ENCODE measurements around the gene ADORA2A. TPM values are rescaled to one million over a fixed set of nuclear protein-coding genes. Genes with fewer than 3 reads are reported as not detected.
"Not testable (repeated sequence)": the region's sequence is repeated elsewhere in the genome, so short reads cannot be mapped to it uniquely, and the experiment has no call there.

ADORA2A gene
- total RNA-seq, 1 donor from 2014 or later: 6.4 TPM

- no peaks in the 10 kb centered on the region for H3K9me3 Mint-ChIP-seq (ENCODE audit: low read depth)
- no peak for DNase-seq (ENCODE audit: low spot score, unreplicated experiment)
- no peak for TF ChIP-seq CTCF (IDR thresholded peaks at IDR 0.05; ENCODE audit: unreplicated experiment)
- peaks cover 59% of the 10 kb centered on the region for H3K27me3 Mint-ChIP-seq
- H3K4me3 Mint-ChIP-seq (ENCODE audit: low read depth): no peak overlapping the region
- no peaks in the 10 kb centered on the region for H3K36me3 Mint-ChIP-seq (ENCODE audit: insufficient read depth)
- H3K27ac Mint-ChIP-seq: no peak overlapping the region
- H3K4me1 Mint-ChIP-seq (ENCODE audit: low read depth): peaks cover 7% of the 10 kb centered on the region
These were observed 57.8 kb downstream of the ADORA2A start for GRCh38 chr22:24485170-24485569.

GRCh38 chr22:24485608-24486007, 58.2 kb downstream of the ADORA2A start:
- H3K27me3 Mint-ChIP-seq: peaks cover 58% of the 10 kb centered on the region
- no peak overlapping the region for H3K4me3 Mint-ChIP-seq (ENCODE audit: low read depth)
- DNase-seq (ENCODE audit: low spot score, unreplicated experiment): no peak
- H3K36me3 Mint-ChIP-seq (ENCODE audit: insufficient read depth): no peaks in the 10 kb centered on the region
- H3K4me1 Mint-ChIP-seq (ENCODE audit: low read depth): peaks cover 7% of the 10 kb centered on the region
- TF ChIP-seq CTCF (IDR thresholded peaks at IDR 0.05; ENCODE audit: unreplicated experiment): no peak
- no peaks in the 10 kb centered on the region for H3K9me3 Mint-ChIP-seq (ENCODE audit: low read depth)
- no peak overlapping the region for H3K27ac Mint-ChIP-seq

- peaks cover 53% of the 10 kb centered on the region for H3K27me3 Mint-ChIP-seq
- TF ChIP-seq CTCF (IDR thresholded peaks at IDR 0.05; ENCODE audit: unreplicated experiment): no peak
- no peaks in the 10 kb centered on the region for H3K36me3 Mint-ChIP-seq (ENCODE audit: insufficient read depth)
- no peak for DNase-seq (ENCODE audit: low spot score, unreplicated experiment)
- H3K27ac Mint-ChIP-seq: no peak overlapping the region
- H3K4me1 Mint-ChIP-seq (ENCODE audit: low read depth): peaks cover 7% of the 10 kb centered on the region
- no peak overlapping the region for H3K4me3 Mint-ChIP-seq (ENCODE audit: low read depth)
- no peaks in the 10 kb centered on the region for H3K9me3 Mint-ChIP-seq (ENCODE audit: low read depth)
These were observed 59.1 kb downstream of the ADORA2A start for GRCh38 chr22:24486501-24486921.

- Mint-ChIP-seq H3K4me3 (ENCODE audit: low read depth) (no peak overlapping the region), H3K27ac (no peak overlapping the region), H3K36me3 (ENCODE audit: insufficient read depth) (peaks cover 3% of the 10 kb centered on the region), H3K9me3 (ENCODE audit: low read depth) (peaks cover 4% of the 10 kb centered on the region), H3K27me3 (peaks cover 48% of the 10 kb centered on the region), H3K4me1 (ENCODE audit: low read depth) (peaks cover 12% of the 10 kb centered on the region)
- TF ChIP-seq CTCF (IDR thresholded peaks at IDR 0.05; ENCODE audit: unreplicated experiment): no peak
- DNase-seq (ENCODE audit: low spot score, unreplicated experiment): no peak
These were observed 61.6 kb downstream of the ADORA2A start for GRCh38 chr22:24489011-24489410.

- H3K27ac Mint-ChIP-seq; H3K4me3 Mint-ChIP-seq (ENCODE audit: low read depth); H3K9me3 Mint-ChIP-seq (ENCODE audit: low read depth); H3K36me3 Mint-ChIP-seq (ENCODE audit: insufficient read depth); DNase-seq (ENCODE audit: low spot score, unreplicated experiment): not testable (repeated sequence)
- Mint-ChIP-seq H3K4me1 (ENCODE audit: low read depth) (peaks cover 12% of the 10 kb centered on the region), H3K27me3 (peaks cover 45% of the 10 kb centered on the region)
These were observed 62.0 kb downstream of the ADORA2A start for GRCh38 chr22:24489434-24489833.

Other genes with a start within 250 kb of the ADORA2A start
- 0.75 and 0.79 TPM in 2 replicates for gene SUSD2, start 246.1 kb upstream of the ADORA2A start, total RNA-seq
- not detected in 2 replicates for gene GGT5, start 182.5 kb upstream of the ADORA2A start, total RNA-seq
- 87.7 and 96.9 TPM in 2 replicates for gene SPECC1L, start 156.8 kb upstream of the ADORA2A start, total RNA-seq
- gene UPB1, start 67.7 kb downstream of the ADORA2A start, total RNA-seq: 0.50 and 0.75 TPM in 2 replicates
- gene GUCD1, start 127.5 kb downstream of the ADORA2A start, total RNA-seq: 62.0 and 67.5 TPM in 2 replicates
- 124 and 125 TPM in 2 replicates for gene SNRPD3, start 128.4 kb downstream of the ADORA2A start, total RNA-seq
- gene LRRC75B, start 165.5 kb downstream of the ADORA2A start, total RNA-seq: 23.6 and 24.6 TPM in 2 replicates
- 16.9 and 17.1 TPM in 2 replicates for gene GGT1, start 175.6 kb downstream of the ADORA2A start, total RNA-seq